ENCODE measurements around the gene OIP5. TPM values are rescaled to one million over a fixed set of nuclear protein-coding genes. Genes with fewer than 3 reads are reported as not detected.
"Not testable (repeated sequence)": the region's sequence is repeated elsewhere in the genome, so short reads cannot be mapped to it uniquely, and the experiment has no call there.

Gene OIP5
- total RNA-seq, 4 donors from 2014 or later: 1.1 to 2.9 TPM; not detected in 2

DNA sequence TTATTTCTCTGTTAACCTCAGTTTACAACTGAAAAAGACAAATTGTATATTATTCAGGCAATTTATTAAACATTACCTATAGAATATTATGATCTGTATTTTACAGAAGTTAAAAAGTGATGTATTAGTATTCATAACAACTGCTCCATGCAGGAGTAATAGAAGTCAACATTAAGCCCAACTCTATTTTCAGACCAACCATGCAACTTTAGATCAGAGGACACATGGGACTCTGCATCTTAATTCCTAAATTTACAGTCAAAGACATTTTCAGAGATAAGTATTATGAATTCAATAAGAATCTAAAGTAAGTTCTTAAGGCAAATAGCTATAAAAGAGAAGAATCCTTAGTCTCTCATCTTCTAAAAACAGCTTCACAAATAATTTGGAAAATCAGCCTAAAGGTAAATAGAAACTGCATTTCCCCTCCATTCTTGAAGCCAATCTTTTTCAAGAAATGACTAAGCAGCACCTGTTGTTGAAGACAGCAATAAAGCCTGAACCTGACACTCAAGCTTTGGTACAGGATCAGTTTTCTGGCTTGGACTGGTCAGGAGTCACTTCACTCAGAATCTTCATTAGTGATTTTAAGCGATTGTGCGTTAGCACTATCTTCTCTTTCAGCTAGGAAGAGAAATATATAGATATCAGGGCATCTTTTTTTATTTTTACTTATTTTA is 23.0 kb downstream of the OIP5 start:
- no peak overlapping the region for H3K27ac ChIP-seq
- H3K36me3 ChIP-seq: no peaks in the 10 kb centered on the region
- in situ Hi-C loops (cut with MboI; ENCODE audit: low pct_ligation_motif_present in 1 of 4, low pct_unique_long_range_greater_than_20kb in 1 of 4, low sequenced_read_pairs in 3 of 4) (no loop called here), intact Hi-C loops (cut with DNase I; ENCODE audit: low total_unique reads) (no loop called here)
- H3K9me3 ChIP-seq: no peaks in the 10 kb centered on the region
- H3K4me3 ChIP-seq: no peak overlapping the region
- TF ChIP-seq EP300 (IDR thresholded peaks at IDR 0.05; ENCODE audit: low read depth) (no peak), POLR2AphosphoS5 (IDR thresholded peaks at IDR 0.05) (no peak), POLR2A (IDR thresholded peaks at IDR 0.05) (no peak), CTCF (IDR thresholded peaks at IDR 0.05) (no peak)
- no peak for DNase-seq
- H3K27me3 ChIP-seq: no peaks in the 10 kb centered on the region
- WGBS, 2 donors (ENCODE audit: low coverage in 1 of 2): 95 to 99% methylated on average over 2 of the region's 2 CpGs
- no peaks in the 10 kb centered on the region for H3K4me1 ChIP-seq

DNA sequence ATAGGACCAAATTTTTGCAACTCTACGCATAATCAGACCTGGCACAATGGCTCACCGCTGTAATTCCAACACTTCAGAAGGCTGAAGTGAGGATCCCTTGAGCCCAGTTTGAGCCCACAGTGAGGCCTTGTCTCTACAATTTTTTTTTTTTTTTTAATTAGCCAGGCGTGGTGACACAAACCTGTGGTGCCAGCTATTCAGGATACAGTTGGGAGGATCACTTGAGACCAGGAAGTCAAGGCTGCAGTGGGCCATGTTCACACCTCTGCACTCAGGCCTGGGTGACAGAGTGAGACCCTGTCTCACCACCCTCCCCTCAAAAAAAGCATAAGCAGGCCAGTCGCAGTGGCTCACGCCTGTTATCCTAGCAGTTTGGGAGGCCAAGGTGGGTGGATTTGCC is 24.7 kb downstream of the OIP5 start:
- Histone ChIP-seq H3K9me3 (no peaks in the 10 kb centered on the region), H3K4me1 (no peaks in the 10 kb centered on the region), H3K27me3 (no peaks in the 10 kb centered on the region), H3K4me3 (no peak overlapping the region), H3K36me3 (no peaks in the 10 kb centered on the region), H3K27ac (no peak overlapping the region)
- DNase-seq: no peak
- intact Hi-C loops (cut with DNase I; ENCODE audit: low total_unique reads) (no loop called here), in situ Hi-C loops (cut with MboI; ENCODE audit: low pct_ligation_motif_present in 1 of 4, low pct_unique_long_range_greater_than_20kb in 1 of 4, low sequenced_read_pairs in 3 of 4) (no loop called here)
- TF ChIP-seq CTCF (IDR thresholded peaks at IDR 0.05) (no peak), EP300 (IDR thresholded peaks at IDR 0.05; ENCODE audit: low read depth) (no peak), POLR2AphosphoS5 (IDR thresholded peaks at IDR 0.05) (no peak), POLR2A (IDR thresholded peaks at IDR 0.05) (no peak)
- WGBS, 2 donors (ENCODE audit: low coverage in 1 of 2): 83 to 91% methylated on average over 3 to 5 of the region's 5 CpGs

- no peaks in the 10 kb centered on the region for H3K9me3 ChIP-seq
- peaks cover 0 to 8% (median 0%) of the 10 kb centered on the region in 4 donors for H3K36me3 ChIP-seq
- WGBS, 2 donors (ENCODE audit: low coverage in 1 of 2): 59 to 83% methylated on average over 2 to 3 of the region's 3 CpGs
- no peak for DNase-seq
- TF ChIP-seq POLR2AphosphoS5 (IDR thresholded peaks at IDR 0.05): no peak
- TF ChIP-seq POLR2A (IDR thresholded peaks at IDR 0.05): no peak
- no peak for TF ChIP-seq CTCF (IDR thresholded peaks at IDR 0.05)
- no peak for TF ChIP-seq EP300 (IDR thresholded peaks at IDR 0.05; ENCODE audit: low read depth)
- no peaks in the 10 kb centered on the region for H3K4me1 ChIP-seq
- no peaks in the 10 kb centered on the region for H3K27me3 ChIP-seq
- no peak overlapping the region for H3K27ac ChIP-seq
- in situ Hi-C loops (cut with MboI; ENCODE audit: low pct_ligation_motif_present in 1 of 4, low pct_unique_long_range_greater_than_20kb in 1 of 4, low sequenced_read_pairs in 3 of 4): no loop called here
- no peak overlapping the region for H3K4me3 ChIP-seq
- intact Hi-C loops (cut with DNase I; ENCODE audit: low total_unique reads): no loop called here
Measured at GRCh38 chr15:41304149-41304770, 28.1 kb downstream of the OIP5 start.

DNA sequence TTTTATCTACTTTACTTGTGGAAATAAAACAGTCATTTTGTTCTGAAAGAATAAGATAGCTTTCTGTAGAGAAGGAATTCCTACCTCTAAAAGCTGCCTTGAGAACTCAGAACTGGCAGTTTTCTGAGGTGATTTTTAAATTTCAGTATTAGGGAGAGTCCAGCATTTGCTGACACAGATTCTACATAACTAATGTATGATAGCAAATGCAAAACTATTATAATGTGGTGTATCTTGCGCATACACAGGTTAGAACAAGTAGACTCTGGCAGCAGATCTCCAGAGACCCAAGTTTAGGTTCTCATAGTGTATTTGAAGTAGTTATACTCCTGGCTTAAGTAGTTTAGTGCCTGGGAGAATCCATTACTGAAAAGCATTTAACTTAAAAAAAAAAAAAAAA is 30.8 kb downstream of the OIP5 start:
- no peak for DNase-seq

DNA sequence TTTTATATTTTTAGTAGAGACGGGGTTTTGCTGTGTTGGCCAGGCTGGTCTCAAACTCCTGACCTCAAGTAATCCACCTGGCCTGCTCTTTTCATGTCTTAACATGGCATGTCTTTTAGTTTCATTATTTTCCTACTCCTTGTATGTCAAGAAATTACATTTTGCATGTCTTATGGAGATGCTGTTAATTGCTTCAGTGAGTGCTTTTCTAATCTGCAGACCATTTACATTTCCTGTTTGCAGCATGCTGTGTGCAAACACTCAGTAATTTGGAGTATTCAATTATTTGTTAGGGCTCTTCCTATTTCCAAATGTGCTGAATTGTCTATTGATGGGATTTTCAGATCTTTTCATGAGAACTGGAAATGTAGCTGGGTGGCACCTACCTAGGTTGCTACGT is 31.3 kb downstream of the OIP5 start:
- H3K9me3 ChIP-seq; H3K4me3 ChIP-seq; H3K27me3 ChIP-seq; in situ Hi-C loops (cut with MboI; ENCODE audit: low pct_ligation_motif_present in 1 of 4, low pct_unique_long_range_greater_than_20kb in 1 of 4, low sequenced_read_pairs in 3 of 4); DNase-seq; intact Hi-C loops (cut with DNase I; ENCODE audit: low total_unique reads); H3K4me1 ChIP-seq; H3K27ac ChIP-seq: not testable (repeated sequence)
- H3K36me3 ChIP-seq: peaks cover 0 to 39% (median 9%) of the 10 kb centered on the region in 4 donors
- WGBS, 2 donors (ENCODE audit: low coverage in 1 of 2): 93 to 96% methylated on average over 2 of the region's 2 CpGs

More for the DNA sequence above, 30.8 kb downstream of the OIP5 start:
- H3K4me1 ChIP-seq: no peaks in the 10 kb centered on the region
- H3K27ac ChIP-seq: no peak overlapping the region
- H3K9me3 ChIP-seq: no peaks in the 10 kb centered on the region
- peaks cover 0 to 34% (median 9%) of the 10 kb centered on the region in 4 donors for H3K36me3 ChIP-seq
- H3K4me3 ChIP-seq: no peak overlapping the region
- no peaks in the 10 kb centered on the region for H3K27me3 ChIP-seq
- in situ Hi-C loops (cut with MboI; ENCODE audit: low pct_ligation_motif_present in 1 of 4, low pct_unique_long_range_greater_than_20kb in 1 of 4, low sequenced_read_pairs in 3 of 4) (no loop called here), intact Hi-C loops (cut with DNase I; ENCODE audit: low total_unique reads) (no loop called here)
- TF ChIP-seq POLR2AphosphoS5 (IDR thresholded peaks at IDR 0.05) (no peak), POLR2A (IDR thresholded peaks at IDR 0.05) (no peak), EP300 (IDR thresholded peaks at IDR 0.05; ENCODE audit: low read depth) (no peak), CTCF (IDR thresholded peaks at IDR 0.05) (no peak)
- 100% methylated on average over 1 of the region's 1 CpG for WGBS, 2 donors (ENCODE audit: low coverage in 1 of 2)
